Measurements from ENCODE around the gene CH25H.

GRCh38 chr10:89214566-89215165 is 7.5 kb upstream of the CH25H start:
- TF ChIP-seq, protein P1, sequence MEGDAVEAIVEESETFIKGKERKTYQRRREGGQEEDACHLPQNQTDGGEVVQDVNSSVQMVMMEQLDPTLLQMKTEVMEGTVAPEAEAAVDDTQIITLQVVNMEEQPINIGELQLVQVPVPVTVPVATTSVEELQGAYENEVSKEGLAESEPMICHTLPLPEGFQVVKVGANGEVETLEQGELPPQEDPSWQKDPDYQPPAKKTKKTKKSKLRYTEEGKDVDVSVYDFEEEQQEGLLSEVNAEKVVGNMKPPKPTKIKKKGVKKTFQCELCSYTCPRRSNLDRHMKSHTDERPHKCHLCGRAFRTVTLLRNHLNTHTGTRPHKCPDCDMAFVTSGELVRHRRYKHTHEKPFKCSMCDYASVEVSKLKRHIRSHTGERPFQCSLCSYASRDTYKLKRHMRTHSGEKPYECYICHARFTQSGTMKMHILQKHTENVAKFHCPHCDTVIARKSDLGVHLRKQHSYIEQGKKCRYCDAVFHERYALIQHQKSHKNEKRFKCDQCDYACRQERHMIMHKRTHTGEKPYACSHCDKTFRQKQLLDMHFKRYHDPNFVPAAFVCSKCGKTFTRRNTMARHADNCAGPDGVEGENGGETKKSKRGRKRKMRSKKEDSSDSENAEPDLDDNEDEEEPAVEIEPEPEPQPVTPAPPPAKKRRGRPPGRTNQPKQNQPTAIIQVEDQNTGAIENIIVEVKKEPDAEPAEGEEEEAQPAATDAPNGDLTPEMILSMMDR (IDR thresholded peaks at IDR 0.05), result no peak
- TF ChIP-seq POLR2AphosphoS5 (IDR thresholded peaks at IDR 0.05), result no peak
- TF ChIP-seq POLR2A (IDR thresholded peaks at IDR 0.05), result no peak
